ENCODE results near the gene BRSK1.

BRSK1 gene

GRCh38 chr19:55355213-55355821 is 71.5 kb downstream of the BRSK1 start:
- no peak for DNase-seq

GRCh38 chr19:55358493-55358892 is 74.7 kb downstream of the BRSK1 start:
- DNase-seq, result no peak

GRCh38 chr19:55358943-55359908 is 75.4 kb downstream of the BRSK1 start:
- no peak for DNase-seq

- DNase-seq, result no peak
These were observed 77.1 kb downstream of the BRSK1 start for GRCh38 chr19:55360902-55361301.
